OCI-LY3 (cell line): ENCODE results near the gene TMEM135.
"Not testable (repeated sequence)": the region's sequence is repeated elsewhere in the genome, so short reads cannot be mapped to it uniquely, and the experiment has no call there.

Source experiments
- H2AFZ ChIP-seq: fragments of 200-600, 300-600 bp; shearing (Covaris generic); 2 replicates; pipeline ENCODE4 v1.6.0; 2014; ENCODE audit warnings: antibody characterized with exemption, low read depth, low read length
- H3K27ac ChIP-seq: fragments of 200-600, 300-600 bp; sonication (generic); 2 replicates; pipeline ENCODE4 v1.5.1; 2014; ENCODE audit warnings: mild to moderate bottlenecking, low read length, moderate library complexity, mixed read lengths
- H3K27me3 ChIP-seq: fragments of 200-600, 300-600 bp; sonication (generic); 2 replicates; pipeline ENCODE4 v1.6.1; 2014; ENCODE audit warnings: low read depth, low read length, mixed read lengths
- H3K36me3 ChIP-seq: fragments of 200-600, 300-600 bp; sonication (generic); replicated peaks from 2 replicates; pipeline ENCODE3; 2014; ENCODE audit warnings: low read depth, low read length, mixed read lengths
- H3K4me1 ChIP-seq: fragments of 300-600, 200-600 bp; sonication (generic); 2 replicates; pipeline ENCODE4 v1.6.1; 2014; ENCODE audit warnings: low read length, mixed read lengths
- H3K4me2 ChIP-seq: fragments of 200-600, 300-600 bp; sonication (generic); 2 replicates; pipeline ENCODE4 v1.6.1; 2014; ENCODE audit warnings: low read length, mixed read lengths
- H3K4me3 ChIP-seq: fragments of 300-600, 200-600 bp; sonication (generic); 2 replicates; pipeline ENCODE4 v1.5.1; 2014; ENCODE audit warnings: antibody characterized with exemption, mild to moderate bottlenecking, low read length, moderate library complexity
- H3K79me2 ChIP-seq: fragments of 300-600, 200-600 bp; shearing (Covaris generic); 2 replicates; pipeline ENCODE4 v1.6.1; 2014; ENCODE audit warnings: mild to moderate bottlenecking, low read length, mixed read lengths
- H3K9ac ChIP-seq: fragments of 300-600, 200-600 bp; shearing (Covaris generic); 2 replicates; pipeline ENCODE4 v1.6.0; 2014; ENCODE audit warnings: mild to moderate bottlenecking, low read length, moderate library complexity
- H3K9me3 ChIP-seq: fragments of 200-600, 300-600 bp; shearing (Covaris generic); 2 replicates; pipeline ENCODE4 v1.6.1; 2014; ENCODE audit warnings: low read length, mixed read lengths; ENCODE audit not compliant: insufficient read depth
- H4K20me1 ChIP-seq: fragments of 200-600, 300-600 bp; sonication (generic); 2 replicates; pipeline ENCODE4 v1.6.1; 2016; ENCODE audit warnings: low read length, mixed read lengths; ENCODE audit not compliant: insufficient read depth
- EZH2phosphoT487 ChIP-seq: fragments of 200-600 bp; shearing (Covaris generic); IDR thresholded peaks from 2 replicates; pipeline ENCODE4 v1.6.1; 2018; ENCODE audit warnings: antibody characterized with exemption, mixed run types, low read depth
- TF ChIP-seq, protein P1 (sequence below): fragments of 200-600, 300-600 bp; sonication (generic); IDR thresholded peaks from 2 replicates; pipeline ENCODE4 v1.5.1; 2014; ENCODE audit warnings: antibody characterized with exemption, low read length, low read depth

Gene TMEM135

DNA sequence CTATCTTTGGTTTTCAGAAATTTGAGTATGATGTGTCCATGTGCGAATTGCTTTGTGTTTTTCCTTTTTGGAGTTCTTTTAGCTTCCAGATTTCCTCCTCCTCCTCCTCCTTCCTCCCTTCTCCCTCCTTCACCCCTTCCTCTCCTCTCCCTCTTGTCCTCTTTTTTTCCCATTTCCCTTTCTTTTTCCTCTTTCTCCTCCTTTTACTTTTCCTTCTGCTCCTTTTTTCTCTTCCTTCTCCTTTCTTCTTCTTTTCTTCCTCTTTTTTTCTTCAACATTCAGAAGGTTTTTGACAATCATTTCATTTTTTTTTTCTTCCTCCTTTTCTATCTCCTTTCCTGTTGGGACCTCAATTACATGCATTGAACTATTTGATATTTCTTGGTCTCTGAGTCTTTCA, 104.9 kb downstream of the TMEM135 start:
- Histone ChIP-seq H3K9me3 (no peaks in the 10 kb centered on the region), H4K20me1 (no peaks in the 10 kb centered on the region), H3K9ac (no peak overlapping the region), H3K27ac (no peak overlapping the region), H2AFZ (no peak overlapping the region), H3K79me2 (peaks cover 5% of the 10 kb centered on the region; the same call in 1 of the 2 replicates), H3K36me3 (peaks cover 12% of the 10 kb centered on the region), H3K4me1 (no peaks in the 10 kb centered on the region), H3K27me3 (no peaks in the 10 kb centered on the region), H3K4me3 (no peak overlapping the region), H3K4me2 (no peak overlapping the region)
- no peak for TF ChIP-seq EZH2phosphoT487
- TF ChIP-seq, protein P1, sequence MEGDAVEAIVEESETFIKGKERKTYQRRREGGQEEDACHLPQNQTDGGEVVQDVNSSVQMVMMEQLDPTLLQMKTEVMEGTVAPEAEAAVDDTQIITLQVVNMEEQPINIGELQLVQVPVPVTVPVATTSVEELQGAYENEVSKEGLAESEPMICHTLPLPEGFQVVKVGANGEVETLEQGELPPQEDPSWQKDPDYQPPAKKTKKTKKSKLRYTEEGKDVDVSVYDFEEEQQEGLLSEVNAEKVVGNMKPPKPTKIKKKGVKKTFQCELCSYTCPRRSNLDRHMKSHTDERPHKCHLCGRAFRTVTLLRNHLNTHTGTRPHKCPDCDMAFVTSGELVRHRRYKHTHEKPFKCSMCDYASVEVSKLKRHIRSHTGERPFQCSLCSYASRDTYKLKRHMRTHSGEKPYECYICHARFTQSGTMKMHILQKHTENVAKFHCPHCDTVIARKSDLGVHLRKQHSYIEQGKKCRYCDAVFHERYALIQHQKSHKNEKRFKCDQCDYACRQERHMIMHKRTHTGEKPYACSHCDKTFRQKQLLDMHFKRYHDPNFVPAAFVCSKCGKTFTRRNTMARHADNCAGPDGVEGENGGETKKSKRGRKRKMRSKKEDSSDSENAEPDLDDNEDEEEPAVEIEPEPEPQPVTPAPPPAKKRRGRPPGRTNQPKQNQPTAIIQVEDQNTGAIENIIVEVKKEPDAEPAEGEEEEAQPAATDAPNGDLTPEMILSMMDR, result no peak

DNA sequence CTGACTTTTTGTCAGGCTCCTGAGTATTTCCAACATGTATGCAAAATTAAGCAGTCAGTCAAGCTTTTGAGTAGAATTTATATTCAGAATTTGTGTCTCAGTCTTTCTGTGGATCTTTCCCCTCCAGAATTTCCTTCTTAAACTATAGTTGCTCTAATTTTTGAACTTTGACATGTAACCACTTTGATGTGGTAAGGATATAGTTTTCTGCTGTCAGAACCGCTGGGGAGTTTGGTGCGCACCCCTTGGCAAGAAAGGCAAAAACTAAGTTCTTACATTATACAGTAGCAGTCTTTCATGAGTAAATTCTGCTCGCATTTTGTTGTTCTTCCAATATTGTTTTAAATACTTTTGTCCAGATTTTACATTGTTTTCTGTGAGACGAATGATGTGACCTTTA, 105.9 kb downstream of the TMEM135 start:
- Histone ChIP-seq H3K9me3 (no peaks in the 10 kb centered on the region), H3K36me3 (peaks cover 8% of the 10 kb centered on the region), H3K79me2 (peaks cover 5% of the 10 kb centered on the region; the same call in 1 of the 2 replicates), H3K4me1 (no peaks in the 10 kb centered on the region), H3K4me2 (no peak overlapping the region), H4K20me1 (no peaks in the 10 kb centered on the region), H3K9ac (no peak overlapping the region), H3K27me3 (no peaks in the 10 kb centered on the region), H3K27ac (no peak overlapping the region), H2AFZ (no peak overlapping the region), H3K4me3 (no peak overlapping the region)
- TF ChIP-seq, protein P1, result no peak
- TF ChIP-seq EZH2phosphoT487, result no peak

DNA sequence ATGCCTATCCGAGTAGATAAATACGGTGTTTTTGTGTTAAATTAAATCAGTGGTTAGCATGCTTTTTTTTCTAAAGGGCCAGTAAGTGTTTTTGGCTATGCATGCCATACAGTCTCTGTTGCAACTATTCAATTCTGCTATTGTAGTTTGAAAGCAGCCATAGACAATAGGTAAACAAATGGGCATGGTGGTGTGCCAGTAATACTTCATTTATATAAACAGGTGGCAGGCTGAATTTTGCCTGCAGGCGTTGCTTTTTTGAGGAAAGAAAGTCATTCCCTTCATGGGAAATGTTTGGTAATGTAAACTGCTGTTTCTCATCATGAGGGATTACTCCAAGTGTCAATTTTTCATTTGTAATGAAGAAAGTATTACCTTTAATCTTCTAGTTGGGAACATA, 106.5 kb downstream of the TMEM135 start:
- no peaks in the 10 kb centered on the region for H3K27me3 ChIP-seq
- TF ChIP-seq EZH2phosphoT487, result no peak
- TF ChIP-seq, protein P1, result no peak
- no peak overlapping the region for H3K9ac ChIP-seq
- no peak overlapping the region for H3K27ac ChIP-seq
- no peaks in the 10 kb centered on the region for H4K20me1 ChIP-seq
- no peaks in the 10 kb centered on the region for H3K9me3 ChIP-seq
- H3K79me2 ChIP-seq, result peaks cover 5% of the 10 kb centered on the region; the same call in 1 of the 2 replicates
- H3K36me3 ChIP-seq, result peaks cover 4% of the 10 kb centered on the region
- H2AFZ ChIP-seq, result no peak overlapping the region
- no peak overlapping the region for H3K4me3 ChIP-seq
- no peak overlapping the region for H3K4me2 ChIP-seq
- H3K4me1 ChIP-seq, result no peaks in the 10 kb centered on the region

DNA sequence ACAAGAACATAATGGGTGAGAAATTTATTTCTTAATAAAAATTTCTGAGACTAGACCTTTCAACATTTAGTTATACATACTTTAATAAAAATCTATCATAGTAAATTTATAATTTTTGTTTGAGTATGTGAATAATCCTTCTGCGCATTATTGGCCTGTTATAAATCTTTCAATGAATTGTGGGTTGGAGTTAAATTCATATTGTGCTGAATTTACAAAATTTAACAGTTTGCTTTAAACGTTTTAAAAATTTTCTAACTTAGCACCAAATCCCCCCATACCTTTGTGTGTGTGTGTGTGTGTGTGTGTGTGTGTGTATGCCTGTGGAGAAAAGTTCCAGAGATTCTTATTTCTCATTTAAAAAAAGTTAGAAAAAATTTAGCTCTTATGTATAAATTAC, 111.0 kb downstream of the TMEM135 start:
- no peaks in the 10 kb centered on the region for H3K36me3 ChIP-seq
- peaks cover 11% of the 10 kb centered on the region for H3K79me2 ChIP-seq
- no peaks in the 10 kb centered on the region for H3K4me1 ChIP-seq

DNA sequence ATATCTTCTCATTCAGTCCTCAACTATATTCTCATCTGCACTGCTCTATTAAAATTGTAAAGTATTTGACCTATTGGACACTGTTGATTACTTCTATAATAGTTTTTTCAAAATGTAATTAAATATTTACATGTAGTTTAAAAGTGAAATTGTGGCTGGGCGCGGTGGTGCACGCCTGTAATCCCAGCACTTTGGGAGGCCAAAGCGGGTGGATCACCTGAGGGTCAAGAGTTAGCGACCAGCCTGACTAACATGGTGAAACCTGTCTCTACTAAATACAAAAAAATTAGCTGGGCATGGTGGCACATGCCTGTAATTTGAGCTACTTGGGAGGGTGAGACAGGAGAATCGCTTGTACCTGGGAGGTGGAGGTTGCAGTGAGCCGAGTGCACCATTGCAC, 112.0 kb downstream of the TMEM135 start:
- not testable (repeated sequence) for H3K9ac ChIP-seq, H2AFZ ChIP-seq, H3K9me3 ChIP-seq, H3K4me1 ChIP-seq, H3K27ac ChIP-seq, H4K20me1 ChIP-seq, H3K4me2 ChIP-seq, H3K4me3 ChIP-seq, H3K27me3 ChIP-seq, H3K36me3 ChIP-seq
- H3K79me2 ChIP-seq, result peaks cover 15% of the 10 kb centered on the region

More for the DNA sequence above, 111.0 kb downstream of the TMEM135 start:
- TF ChIP-seq, protein P1, result no peak
- TF ChIP-seq EZH2phosphoT487, result no peak
- H3K9me3 ChIP-seq, result no peaks in the 10 kb centered on the region
- H3K27ac ChIP-seq, result no peak overlapping the region
- no peak overlapping the region for H3K4me3 ChIP-seq
- no peak overlapping the region for H2AFZ ChIP-seq
- H3K9ac ChIP-seq, result no peak overlapping the region
- H4K20me1 ChIP-seq, result no peaks in the 10 kb centered on the region
- H3K27me3 ChIP-seq, result no peaks in the 10 kb centered on the region
- no peak overlapping the region for H3K4me2 ChIP-seq
